Measurements from ENCODE around the gene NHEJ1. TPM values are rescaled to one million over a fixed set of nuclear protein-coding genes. Genes with fewer than 3 reads are reported as not detected.
"Not testable (repeated sequence)": the region's sequence is repeated elsewhere in the genome, so short reads cannot be mapped to it uniquely, and the experiment has no call there.

NHEJ1 gene
- 33.1 and 34.2 TPM in 2 replicates for polyA plus RNA-seq (2014; cell fraction: cytosol; rRNA removed)
- 13.9 and 14.7 TPM in 2 replicates for polyA plus RNA-seq (2014; cell fraction: nucleus; rRNA removed)

- peak; percentile 95 for DNase-seq (ENCODE audit: low spot score)
Observed at GRCh38 chr2:219160186-219161017, at the start of gene NHEJ1. NHEJ1 (minus strand) TSS chr2:219160815; CDS start chr2:219158362, 2,453 bp downstream.

- DNase-seq (ENCODE audit: low spot score), result no peak
Observed at GRCh38 chr2:219209236-219210195, 48.9 kb upstream of the NHEJ1 start.

GRCh38 chr2:219207884-219208740 lies 47.5 kb upstream of the NHEJ1 start:
- no peak for DNase-seq (ENCODE audit: low spot score)

- no peak for DNase-seq (ENCODE audit: low spot score)
Observed at GRCh38 chr2:219207134-219207883, 46.7 kb upstream of the NHEJ1 start.

- peak; percentile 93 for DNase-seq (ENCODE audit: low spot score)
Observed at GRCh38 chr2:219206328-219207133, 45.9 kb upstream of the NHEJ1 start, which contains the start of gene ZFAND2B. ZFAND2B (plus strand) TSS chr2:219206782; CDS start chr2:219206988, 206 bp downstream.

GRCh38 chr2:219205981-219206327 lies 45.3 kb upstream of the NHEJ1 start:
- no peak for DNase-seq (ENCODE audit: low spot score)

- DNase-seq (ENCODE audit: low spot score), result no peak
Observed at GRCh38 chr2:219205165-219205538, 44.5 kb upstream of the NHEJ1 start.

- DNase-seq (ENCODE audit: low spot score), result no peak
Observed at GRCh38 chr2:219204425-219205164, 44.0 kb upstream of the NHEJ1 start.

- not testable (repeated sequence) for DNase-seq (ENCODE audit: low spot score)
Observed at GRCh38 chr2:219201331-219201730, 40.7 kb upstream of the NHEJ1 start.

- DNase-seq (ENCODE audit: low spot score), result not testable (repeated sequence)
Observed at GRCh38 chr2:219200502-219201326, 40.1 kb upstream of the NHEJ1 start.

- no peak for DNase-seq (ENCODE audit: low spot score)
Observed at GRCh38 chr2:219199470-219200211, 39.0 kb upstream of the NHEJ1 start.

GRCh38 chr2:219198974-219199373 lies 38.4 kb upstream of the NHEJ1 start:
- no peak for DNase-seq (ENCODE audit: low spot score)

- DNase-seq (ENCODE audit: low spot score), result no peak
Observed at GRCh38 chr2:219197388-219197787, 36.8 kb upstream of the NHEJ1 start.

- no peak for DNase-seq (ENCODE audit: low spot score)
Observed at GRCh38 chr2:219186754-219187456, 26.3 kb upstream of the NHEJ1 start.

GRCh38 chr2:219184121-219184520 lies 23.5 kb upstream of the NHEJ1 start:
- DNase-seq (ENCODE audit: low spot score), result no peak

- DNase-seq (ENCODE audit: low spot score), result no peak
Observed at GRCh38 chr2:219183151-219183772, 22.6 kb upstream of the NHEJ1 start.
